ENCODE results near the gene NFIB. TPM values are rescaled to one million over a fixed set of nuclear protein-coding genes. Genes with fewer than 3 reads are reported as not detected.

The NFIB gene
- total RNA-seq, 6 experiments from 2014 or later = 0.69 to 6.2 (median 4.4) TPM

DNA sequence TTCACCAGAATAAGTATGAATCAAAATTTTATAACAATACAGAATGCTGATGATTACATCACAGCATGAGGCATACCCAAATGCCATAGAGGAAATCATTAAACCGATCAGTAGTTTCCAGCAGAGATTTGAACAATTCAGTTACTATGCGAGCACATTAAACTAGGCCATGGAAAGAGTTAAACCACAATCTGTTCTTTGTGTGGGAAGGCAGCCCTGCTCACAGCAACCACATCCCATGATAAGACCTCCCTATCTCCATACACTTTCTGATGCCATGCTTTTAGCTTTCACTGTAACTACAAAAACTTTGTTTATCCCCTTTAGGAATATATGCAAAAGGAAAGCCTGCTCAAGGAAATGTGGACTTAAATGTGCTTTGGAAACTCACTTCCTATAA, 4.5 kb downstream of the NFIB start:
- Mint-ChIP-seq H3K27me3 (ENCODE audit: insufficient read depth) (peaks cover 18% of the 10 kb centered on the region), H3K9me3 (no peaks in the 10 kb centered on the region), H3K4me3 (no peak overlapping the region), H3K36me3 (ENCODE audit: low read depth) (no peaks in the 10 kb centered on the region), H3K4me1 (ENCODE audit: low read depth) (peaks cover 14% of the 10 kb centered on the region), H3K27ac (no peak overlapping the region)
- TF ChIP-seq, protein P1, sequence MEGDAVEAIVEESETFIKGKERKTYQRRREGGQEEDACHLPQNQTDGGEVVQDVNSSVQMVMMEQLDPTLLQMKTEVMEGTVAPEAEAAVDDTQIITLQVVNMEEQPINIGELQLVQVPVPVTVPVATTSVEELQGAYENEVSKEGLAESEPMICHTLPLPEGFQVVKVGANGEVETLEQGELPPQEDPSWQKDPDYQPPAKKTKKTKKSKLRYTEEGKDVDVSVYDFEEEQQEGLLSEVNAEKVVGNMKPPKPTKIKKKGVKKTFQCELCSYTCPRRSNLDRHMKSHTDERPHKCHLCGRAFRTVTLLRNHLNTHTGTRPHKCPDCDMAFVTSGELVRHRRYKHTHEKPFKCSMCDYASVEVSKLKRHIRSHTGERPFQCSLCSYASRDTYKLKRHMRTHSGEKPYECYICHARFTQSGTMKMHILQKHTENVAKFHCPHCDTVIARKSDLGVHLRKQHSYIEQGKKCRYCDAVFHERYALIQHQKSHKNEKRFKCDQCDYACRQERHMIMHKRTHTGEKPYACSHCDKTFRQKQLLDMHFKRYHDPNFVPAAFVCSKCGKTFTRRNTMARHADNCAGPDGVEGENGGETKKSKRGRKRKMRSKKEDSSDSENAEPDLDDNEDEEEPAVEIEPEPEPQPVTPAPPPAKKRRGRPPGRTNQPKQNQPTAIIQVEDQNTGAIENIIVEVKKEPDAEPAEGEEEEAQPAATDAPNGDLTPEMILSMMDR (IDR thresholded peaks at IDR 0.05) = no peak
- DNase-seq = no peak

DNA sequence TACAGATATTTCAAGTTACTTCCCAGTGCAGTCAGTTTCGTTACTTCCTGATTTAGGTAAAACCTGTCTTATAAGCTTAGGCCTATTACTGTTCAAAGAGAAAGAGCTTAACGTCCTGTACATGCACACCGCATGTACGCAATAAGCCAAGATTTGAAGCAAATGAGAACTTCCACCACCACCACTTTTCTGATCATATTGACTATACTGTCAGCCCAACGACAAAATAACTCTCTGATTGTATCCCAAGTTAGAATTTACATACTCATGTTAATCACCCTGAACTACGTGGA, 5.1 kb downstream of the NFIB start:
- no peak overlapping the region for H3K27ac Mint-ChIP-seq
- H3K27me3 Mint-ChIP-seq (ENCODE audit: insufficient read depth) = peaks cover 17% of the 10 kb centered on the region
- H3K9me3 Mint-ChIP-seq = no peaks in the 10 kb centered on the region

DNA sequence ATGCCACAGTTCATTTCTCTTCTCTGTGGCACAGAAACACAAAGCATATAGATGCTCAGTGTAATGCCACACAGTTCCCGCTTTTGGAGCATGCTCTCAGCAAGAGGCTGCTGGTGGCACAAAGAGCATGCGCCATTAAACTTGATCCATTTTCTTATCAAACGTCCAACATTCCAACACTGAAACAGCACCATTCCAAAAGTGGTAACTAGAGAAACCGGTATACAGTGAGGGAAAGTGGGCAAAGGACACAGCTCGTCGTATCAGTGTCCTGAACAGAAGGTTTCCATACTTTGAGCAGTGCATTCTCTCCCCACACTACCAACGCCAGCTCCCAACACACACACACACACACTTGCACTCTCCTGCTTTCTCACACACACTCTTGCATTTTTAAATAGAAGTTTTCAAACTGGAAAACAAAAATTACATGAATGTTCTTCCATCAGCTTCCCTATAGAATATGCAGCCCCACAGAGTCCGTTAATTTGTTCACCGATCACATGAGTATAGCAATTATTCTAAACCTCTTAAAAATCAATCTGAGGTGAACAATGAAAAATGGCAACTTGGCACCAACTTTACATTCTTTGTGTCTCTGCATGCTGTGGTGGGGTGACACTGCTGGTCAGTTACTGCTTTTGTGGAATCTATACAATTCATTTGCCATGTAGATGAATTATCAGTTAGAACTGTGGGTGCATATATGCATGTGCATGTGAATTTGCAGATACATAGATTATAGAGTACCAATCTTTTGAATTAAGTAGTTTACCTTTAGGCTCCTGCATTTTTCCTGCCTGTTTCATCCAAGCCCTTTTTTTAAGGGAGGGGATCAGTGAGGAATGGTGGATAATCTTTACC, 5.7 kb downstream of the NFIB start:
- Mint-ChIP-seq H3K9me3 (no peaks in the 10 kb centered on the region), H3K27ac (no peak overlapping the region), H3K4me1 (ENCODE audit: low read depth) (peaks cover 6% of the 10 kb centered on the region), H3K36me3 (ENCODE audit: low read depth) (no peaks in the 10 kb centered on the region), H3K4me3 (no peak overlapping the region), H3K27me3 (ENCODE audit: insufficient read depth) (peaks cover 17% of the 10 kb centered on the region)
- DNase-seq = no peak
- TF ChIP-seq, protein P1 (IDR thresholded peaks at IDR 0.05) = no peak

More for the DNA sequence above, 5.1 kb downstream of the NFIB start:
- TF ChIP-seq, protein P1 (IDR thresholded peaks at IDR 0.05) = no peak
- peaks cover 11% of the 10 kb centered on the region for H3K4me1 Mint-ChIP-seq (ENCODE audit: low read depth)
- H3K4me3 Mint-ChIP-seq = no peak overlapping the region
- no peaks in the 10 kb centered on the region for H3K36me3 Mint-ChIP-seq (ENCODE audit: low read depth)
- no peak for DNase-seq

DNA sequence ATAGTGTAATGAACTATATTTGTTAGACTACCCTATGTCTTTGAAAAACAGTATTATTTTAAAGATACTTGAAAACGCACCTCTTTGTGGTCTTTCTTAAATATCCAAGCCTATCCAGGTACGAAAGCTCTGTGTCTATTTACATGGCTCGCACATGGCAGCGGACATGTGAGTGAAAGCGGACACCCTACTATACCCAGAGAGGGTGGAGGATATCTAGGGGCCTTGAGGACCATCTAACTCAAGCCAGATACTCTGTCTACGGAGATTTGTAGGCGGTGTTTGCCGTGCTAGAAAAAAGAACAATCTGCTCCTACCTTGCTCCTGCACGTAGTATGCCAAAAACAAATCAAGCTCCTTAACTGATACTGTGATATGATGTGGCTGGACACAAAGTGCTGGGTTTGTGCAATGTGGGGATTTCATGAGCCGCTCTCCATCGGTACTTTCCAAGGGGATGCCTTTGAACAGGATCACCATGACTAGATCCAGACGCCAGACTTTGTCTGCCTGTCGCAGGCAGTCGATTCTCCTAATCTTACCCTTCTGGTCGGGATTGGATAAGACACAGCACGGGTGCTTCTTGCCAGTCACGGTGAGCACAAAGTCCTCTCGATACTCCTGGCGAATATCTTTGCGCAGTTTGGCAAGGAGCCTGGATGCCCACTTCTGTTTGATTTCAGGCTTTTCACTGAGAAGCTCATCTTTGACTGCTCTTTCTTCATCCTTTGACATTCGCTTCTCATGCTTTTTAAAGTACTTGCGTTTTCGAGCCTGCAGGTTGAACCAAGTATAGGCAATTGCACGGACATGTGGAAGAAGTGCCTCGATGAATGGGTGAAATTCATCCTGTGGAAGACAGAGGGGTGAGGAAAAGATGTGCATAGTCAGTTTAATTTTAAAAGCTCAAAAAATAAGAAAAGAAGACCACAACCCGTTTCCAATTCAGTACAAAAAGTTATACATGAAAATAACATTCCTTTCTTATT, 7.0 kb downstream of the NFIB start:
- Mint-ChIP-seq H3K4me3 (no peak overlapping the region), H3K9me3 (no peaks in the 10 kb centered on the region), H3K27me3 (ENCODE audit: insufficient read depth) (peaks cover 9% of the 10 kb centered on the region), H3K27ac (no peak overlapping the region), H3K4me1 (ENCODE audit: low read depth) (peaks cover 8% of the 10 kb centered on the region; the same call in 1 of the 2 replicates), H3K36me3 (ENCODE audit: low read depth) (no peaks in the 10 kb centered on the region)
- TF ChIP-seq, protein P1 (IDR thresholded peaks at IDR 0.05) = no peak
- no peak for DNase-seq

DNA sequence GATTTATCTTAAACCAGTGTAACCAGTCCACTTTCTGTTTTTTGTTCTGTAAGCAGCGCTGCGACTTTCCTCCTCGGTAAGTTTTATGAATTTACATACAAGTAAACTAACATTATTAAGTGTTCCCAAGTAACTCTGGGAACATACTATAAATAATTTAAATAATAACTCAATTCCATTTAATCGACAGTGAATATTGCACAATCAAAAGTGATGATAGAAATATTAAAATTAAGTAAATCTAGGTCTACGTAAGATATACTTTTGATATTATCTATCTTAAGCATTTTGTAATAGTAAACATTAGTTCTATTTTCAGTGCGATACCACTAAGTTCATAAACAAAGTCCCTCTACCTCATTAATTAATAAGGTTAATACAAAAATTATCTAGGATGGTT, 7.8 kb downstream of the NFIB start:
- Mint-ChIP-seq H3K27ac (no peak overlapping the region), H3K4me3 (no peak overlapping the region), H3K4me1 (ENCODE audit: low read depth) (peaks cover 11% of the 10 kb centered on the region; the same call in 1 of the 2 replicates), H3K27me3 (ENCODE audit: insufficient read depth) (peaks cover 8% of the 10 kb centered on the region), H3K36me3 (ENCODE audit: low read depth) (no peaks in the 10 kb centered on the region), H3K9me3 (no peaks in the 10 kb centered on the region)
- no peak for DNase-seq
- TF ChIP-seq, protein P1 (IDR thresholded peaks at IDR 0.05) = no peak

Measured in HFFc6 (cell line).